ENCODE measurements around the gene TSNAXIP1. TPM values are rescaled to one million over a fixed set of nuclear protein-coding genes. Genes with fewer than 3 reads are reported as not detected.

TSNAXIP1 gene
- total RNA-seq, 1 experiment from 2014 or later = 1.2 TPM

GRCh38 chr16:67820608-67821259 is 14.0 kb downstream of the TSNAXIP1 start (continued):
- TF ChIP-seq EGR1 (IDR thresholded peaks at IDR 0.05; ENCODE audit: low read depth) (no peak), YY1 (IDR thresholded peaks at IDR 0.05; ENCODE audit: extremely low read depth, insufficient replicate concordance, low read depth, low read length) (no peak), ZNF274 (IDR thresholded peaks at IDR 0.05; ENCODE audit: low read depth, low read length) (no peak), CBX3 (IDR thresholded peaks at IDR 0.05; ENCODE audit: low read depth) (no peak), POLR2A (IDR thresholded peaks at IDR 0.05; ENCODE audit: borderline replicate concordance, extremely low read depth, insufficient read depth, insufficient read length) (no peak), POLR2AphosphoS5 (IDR thresholded peaks at IDR 0.05; ENCODE audit: low read depth, low read length) (no peak), MAX (IDR thresholded peaks at IDR 0.05) (no peak), SP1 (IDR thresholded peaks at IDR 0.05; ENCODE audit: low read depth) (no peak), ZBTB33 (IDR thresholded peaks at IDR 0.05; ENCODE audit: extremely low read depth, insufficient replicate concordance, low read length) (no peak), ELF1 (IDR thresholded peaks at IDR 0.05; ENCODE audit: borderline replicate concordance, low read depth) (no peak), CEBPB (IDR thresholded peaks at IDR 0.05; ENCODE audit: low read depth) (no peak)

- no peaks in the 10 kb centered on the region for H3K4me1 ChIP-seq (ENCODE audit: control insufficient read depth in 1 of 2, insufficient read depth in 2 of 2, low read length in 2 of 2)
- no peak for ATAC-seq
- TF ChIP-seq EZH2phosphoT487 (IDR thresholded peaks at IDR 0.05; ENCODE audit: borderline replicate concordance) = no peak
- TF ChIP-seq SIN3A (IDR thresholded peaks at IDR 0.05; ENCODE audit: low read depth) = no peak
- no peak for TF ChIP-seq EZH2 (IDR thresholded peaks at IDR 0.05)
- no peak for TF ChIP-seq YY1 (IDR thresholded peaks at IDR 0.05; ENCODE audit: extremely low read depth, insufficient replicate concordance, low read depth, low read length)
- ChIA-PET RAD21 (ENCODE audit: low non-redundant PET in 1 of 2, low total read pairs in 2 of 2, uncharacterized antibody in 2 of 2, unreplicated experiment in 2 of 2) (no interaction called here), POLR2A (no interaction called here), CTCF (no interaction called here)
- no peak overlapping the region for H3K4me2 ChIP-seq (ENCODE audit: low read length)
- BruUV-seq (replicated peaks) = no TSS peak
- H3K9me2 ChIP-seq (ENCODE audit: insufficient read depth) = no peaks in the 10 kb centered on the region
- no peaks in the 10 kb centered on the region for H3K36me3 ChIP-seq (ENCODE audit: control insufficient read depth in 1 of 2, insufficient read depth in 2 of 2, low read length in 2 of 2)
- DNase-seq (ENCODE audit: low read depth, low spot score) = no peak
- no peaks in the 10 kb centered on the region for H3K79me2 ChIP-seq (ENCODE audit: insufficient read depth, low read length)
- no peak overlapping the region for H3K9ac ChIP-seq (ENCODE audit: low read length)
- intact Hi-C loops (cut with micrococcal nuclease) = no loop called here
- H3K9me3 ChIP-seq (ENCODE audit: control insufficient read depth in 1 of 2, insufficient read depth in 1 of 2, low read depth in 1 of 2, low read length in 2 of 2) = no peaks in the 10 kb centered on the region
- no peaks in the 10 kb centered on the region for H4K20me1 ChIP-seq (ENCODE audit: insufficient read depth)
- no peak overlapping the region for H3K4me3 ChIP-seq (replicated peaks in 1 of 2; ENCODE audit: low read depth in 1 of 2, low read length in 2 of 2)
- no peaks in the 10 kb centered on the region for H3K27me3 ChIP-seq (ENCODE audit: insufficient read depth, low read length)
- H3K27ac ChIP-seq (ENCODE audit: low read depth, low read length) = no peak overlapping the region
- no peak overlapping the region for H2AFZ ChIP-seq (ENCODE audit: low read depth, low read length, poor library complexity, severe bottlenecking)
Observed at GRCh38 chr16:67822511-67822910, 15.8 kb downstream of the TSNAXIP1 start.
